ENCODE data around the gene MYL9.

The MYL9 gene

DNA sequence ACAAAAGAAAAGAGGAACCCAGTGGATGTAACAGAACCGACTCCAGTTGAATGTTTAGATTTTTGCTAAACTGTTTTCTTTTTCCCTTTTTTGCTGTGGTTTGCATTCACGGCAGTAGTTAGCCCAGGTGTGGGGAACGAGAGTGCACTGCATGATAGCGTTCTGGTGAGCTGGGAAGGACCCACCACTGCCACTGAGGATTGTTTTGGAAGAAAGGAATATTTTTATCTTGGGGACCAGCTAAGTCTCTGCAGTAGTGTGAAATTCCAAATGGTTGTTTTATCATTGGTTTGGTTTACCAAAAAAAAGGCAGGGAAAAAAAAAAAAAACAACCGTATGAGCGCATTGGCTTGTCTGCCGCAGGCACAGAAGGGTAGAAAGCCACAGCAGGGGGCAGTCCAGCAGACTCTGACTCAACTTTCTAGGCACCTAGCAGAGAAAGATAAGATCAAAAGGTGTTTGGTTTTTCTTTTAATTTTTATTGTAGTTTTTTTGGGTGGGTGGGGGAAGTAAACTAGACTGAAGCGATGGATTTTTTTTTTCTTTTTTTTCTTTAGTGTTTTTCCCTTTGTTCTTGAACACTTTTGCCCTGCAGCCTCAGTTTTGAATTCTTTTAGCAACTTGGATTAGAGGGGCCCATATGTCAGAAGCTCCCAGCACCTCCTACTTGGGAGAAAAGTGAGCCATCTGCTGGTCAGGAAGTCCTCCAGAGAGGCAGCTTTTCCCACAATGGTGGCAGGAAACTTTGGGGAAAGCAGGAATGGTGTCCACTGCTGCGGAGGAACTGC is 50.7 kb downstream of the MYL9 start:
- Histone ChIP-seq H3F3A (ENCODE audit: low read depth) (0 out of 2 replicates have a peak, but pooled peaks cover 3% of the 10 kb centered on the region), H3K4me2 (ENCODE audit: low read depth, low read length, poor library complexity, severe bottlenecking) (no peak overlapping the region), H3K9me2 (replicated peaks; ENCODE audit: low read depth, low read length) (no peaks in the 10 kb centered on the region), H2AFZ (ENCODE audit: low read length) (no peak overlapping the region), H3K9me3 (ENCODE audit: insufficient read depth, low read depth, low read length) (no peaks in the 10 kb centered on the region), H3K4me3 (ENCODE audit: low read length, poor library complexity, severe bottlenecking) (no peak overlapping the region), H3K79me2 (ENCODE audit: insufficient read depth, low read length) (no peaks in the 10 kb centered on the region), H4K20me1 (ENCODE audit: insufficient read depth, low read length, poor library complexity, severe bottlenecking) (no peaks in the 10 kb centered on the region), H3K36me3 (ENCODE audit: insufficient read depth, low read length) (peaks cover 12% of the 10 kb centered on the region; the same call in 1 of the 2 replicates), H3K4me1 (ENCODE audit: insufficient read depth, low read length, poor library complexity, severe bottlenecking) (peaks cover 4% of the 10 kb centered on the region), H3K27me3 (ENCODE audit: insufficient read depth, low read length, poor library complexity, severe bottlenecking) (no peaks in the 10 kb centered on the region), H3K9ac (ENCODE audit: low read depth, low read length, poor library complexity, severe bottlenecking) (no peak overlapping the region)
- no peak for TF ChIP-seq EZH2phosphoT487 (IDR thresholded peaks at IDR 0.05; ENCODE audit: borderline replicate concordance)
- TF ChIP-seq, protein P1, sequence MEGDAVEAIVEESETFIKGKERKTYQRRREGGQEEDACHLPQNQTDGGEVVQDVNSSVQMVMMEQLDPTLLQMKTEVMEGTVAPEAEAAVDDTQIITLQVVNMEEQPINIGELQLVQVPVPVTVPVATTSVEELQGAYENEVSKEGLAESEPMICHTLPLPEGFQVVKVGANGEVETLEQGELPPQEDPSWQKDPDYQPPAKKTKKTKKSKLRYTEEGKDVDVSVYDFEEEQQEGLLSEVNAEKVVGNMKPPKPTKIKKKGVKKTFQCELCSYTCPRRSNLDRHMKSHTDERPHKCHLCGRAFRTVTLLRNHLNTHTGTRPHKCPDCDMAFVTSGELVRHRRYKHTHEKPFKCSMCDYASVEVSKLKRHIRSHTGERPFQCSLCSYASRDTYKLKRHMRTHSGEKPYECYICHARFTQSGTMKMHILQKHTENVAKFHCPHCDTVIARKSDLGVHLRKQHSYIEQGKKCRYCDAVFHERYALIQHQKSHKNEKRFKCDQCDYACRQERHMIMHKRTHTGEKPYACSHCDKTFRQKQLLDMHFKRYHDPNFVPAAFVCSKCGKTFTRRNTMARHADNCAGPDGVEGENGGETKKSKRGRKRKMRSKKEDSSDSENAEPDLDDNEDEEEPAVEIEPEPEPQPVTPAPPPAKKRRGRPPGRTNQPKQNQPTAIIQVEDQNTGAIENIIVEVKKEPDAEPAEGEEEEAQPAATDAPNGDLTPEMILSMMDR (conservative IDR thresholded peaks at IDR 0.05; ENCODE audit: low read length): peak; percentile 38

DNA sequence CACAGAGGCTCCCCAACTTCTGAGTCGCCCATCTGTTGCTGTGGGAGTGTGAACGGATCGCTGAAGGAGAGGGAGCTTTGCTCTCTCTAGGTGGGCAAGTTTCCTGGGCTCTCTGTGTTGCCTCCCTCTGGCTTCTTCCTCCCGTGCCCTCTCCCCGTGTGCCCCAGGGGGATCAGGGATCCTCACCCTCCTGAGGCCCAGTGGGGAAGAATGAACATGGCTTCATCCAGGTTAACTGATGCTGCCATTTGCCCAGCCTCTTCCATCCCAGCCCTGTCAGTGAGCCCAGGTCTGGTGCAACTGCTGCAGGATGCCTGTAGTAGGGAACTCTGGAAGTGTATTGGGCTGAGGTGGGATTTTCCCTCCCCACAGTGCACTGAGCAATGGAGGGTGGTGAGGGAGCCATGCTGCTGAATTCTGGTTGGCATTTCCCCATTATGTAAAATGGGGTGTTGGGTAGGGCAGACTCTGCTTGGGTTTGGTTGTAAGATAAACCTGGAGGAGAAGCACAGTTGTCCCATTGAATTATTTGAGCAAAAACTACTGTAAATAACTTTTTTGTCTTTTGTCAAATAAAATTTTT is 52.1 kb downstream of the MYL9 start:
- H3K27me3 ChIP-seq (ENCODE audit: insufficient read depth, low read length, poor library complexity, severe bottlenecking): no peaks in the 10 kb centered on the region
- no peak overlapping the region for H3K4me3 ChIP-seq (ENCODE audit: low read length, poor library complexity, severe bottlenecking)
- H3K4me1 ChIP-seq (ENCODE audit: insufficient read depth, low read length, poor library complexity, severe bottlenecking): peaks cover 4% of the 10 kb centered on the region
- no peaks in the 10 kb centered on the region for H3K9me2 ChIP-seq (replicated peaks; ENCODE audit: low read depth, low read length)
- H2AFZ ChIP-seq (ENCODE audit: low read length): no peak overlapping the region
- H3K79me2 ChIP-seq (ENCODE audit: insufficient read depth, low read length): no peaks in the 10 kb centered on the region
- H3K9ac ChIP-seq (ENCODE audit: low read depth, low read length, poor library complexity, severe bottlenecking): no peak overlapping the region
- H3K9me3 ChIP-seq (ENCODE audit: insufficient read depth, low read depth, low read length): no peaks in the 10 kb centered on the region
- peaks cover 12% of the 10 kb centered on the region; the same call in 1 of the 2 replicates for H3K36me3 ChIP-seq (ENCODE audit: insufficient read depth, low read length)
- 0 out of 2 replicates have a peak, but pooled peaks cover 3% of the 10 kb centered on the region for H3F3A ChIP-seq (ENCODE audit: low read depth)
- H4K20me1 ChIP-seq (ENCODE audit: insufficient read depth, low read length, poor library complexity, severe bottlenecking): no peaks in the 10 kb centered on the region
- TF ChIP-seq EZH2phosphoT487 (IDR thresholded peaks at IDR 0.05; ENCODE audit: borderline replicate concordance): no peak
- TF ChIP-seq, protein P1 (conservative IDR thresholded peaks at IDR 0.05; ENCODE audit: low read length): no peak
- H3K4me2 ChIP-seq (ENCODE audit: low read depth, low read length, poor library complexity, severe bottlenecking): no peak overlapping the region

DNA sequence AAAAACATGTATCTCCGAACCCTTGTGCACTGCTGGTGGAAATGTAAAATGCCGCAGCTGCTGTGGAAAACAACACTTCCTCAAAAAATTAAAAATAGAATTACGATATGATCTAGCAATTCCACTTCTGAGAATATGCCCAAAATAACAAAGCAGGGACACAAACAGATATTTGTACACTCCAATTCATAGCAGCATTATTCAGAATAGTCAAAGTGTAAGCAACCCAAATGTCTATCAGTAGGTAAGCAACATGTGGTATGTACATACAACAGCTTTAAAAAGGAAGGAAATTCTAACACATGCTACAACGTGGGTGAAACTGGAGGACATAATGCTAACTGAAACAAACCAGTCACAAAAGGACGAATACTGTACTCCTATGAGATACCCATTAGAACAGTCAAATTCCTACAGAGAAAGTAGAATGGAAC is 58.6 kb downstream of the MYL9 start:
- Histone ChIP-seq H3K9me3 (ENCODE audit: insufficient read depth, low read depth, low read length) (no peaks in the 10 kb centered on the region), H3F3A (ENCODE audit: low read depth) (no peaks in the 10 kb centered on the region), H3K27me3 (ENCODE audit: insufficient read depth, low read length, poor library complexity, severe bottlenecking) (no peaks in the 10 kb centered on the region), H3K36me3 (ENCODE audit: insufficient read depth, low read length) (no peaks in the 10 kb centered on the region), H3K4me2 (ENCODE audit: low read depth, low read length, poor library complexity, severe bottlenecking) (no peak overlapping the region), H3K9ac (ENCODE audit: low read depth, low read length, poor library complexity, severe bottlenecking) (no peak overlapping the region), H3K79me2 (ENCODE audit: insufficient read depth, low read length) (no peaks in the 10 kb centered on the region), H2AFZ (ENCODE audit: low read length) (no peak overlapping the region), H3K4me3 (ENCODE audit: low read length, poor library complexity, severe bottlenecking) (no peak overlapping the region), H4K20me1 (ENCODE audit: insufficient read depth, low read length, poor library complexity, severe bottlenecking) (no peaks in the 10 kb centered on the region), H3K4me1 (ENCODE audit: insufficient read depth, low read length, poor library complexity, severe bottlenecking) (peaks cover 10% of the 10 kb centered on the region), H3K9me2 (replicated peaks; ENCODE audit: low read depth, low read length) (no peaks in the 10 kb centered on the region)
- TF ChIP-seq, protein P1 (conservative IDR thresholded peaks at IDR 0.05; ENCODE audit: low read length): no peak
- TF ChIP-seq EZH2phosphoT487 (IDR thresholded peaks at IDR 0.05; ENCODE audit: borderline replicate concordance): no peak

All from Loucy (cell line).